ENCODE measurements around the gene CTLA4.

GRCh38 chr2:203889944-203890343, 22.4 kb downstream of the CTLA4 start:
- TF ChIP-seq, protein P1, sequence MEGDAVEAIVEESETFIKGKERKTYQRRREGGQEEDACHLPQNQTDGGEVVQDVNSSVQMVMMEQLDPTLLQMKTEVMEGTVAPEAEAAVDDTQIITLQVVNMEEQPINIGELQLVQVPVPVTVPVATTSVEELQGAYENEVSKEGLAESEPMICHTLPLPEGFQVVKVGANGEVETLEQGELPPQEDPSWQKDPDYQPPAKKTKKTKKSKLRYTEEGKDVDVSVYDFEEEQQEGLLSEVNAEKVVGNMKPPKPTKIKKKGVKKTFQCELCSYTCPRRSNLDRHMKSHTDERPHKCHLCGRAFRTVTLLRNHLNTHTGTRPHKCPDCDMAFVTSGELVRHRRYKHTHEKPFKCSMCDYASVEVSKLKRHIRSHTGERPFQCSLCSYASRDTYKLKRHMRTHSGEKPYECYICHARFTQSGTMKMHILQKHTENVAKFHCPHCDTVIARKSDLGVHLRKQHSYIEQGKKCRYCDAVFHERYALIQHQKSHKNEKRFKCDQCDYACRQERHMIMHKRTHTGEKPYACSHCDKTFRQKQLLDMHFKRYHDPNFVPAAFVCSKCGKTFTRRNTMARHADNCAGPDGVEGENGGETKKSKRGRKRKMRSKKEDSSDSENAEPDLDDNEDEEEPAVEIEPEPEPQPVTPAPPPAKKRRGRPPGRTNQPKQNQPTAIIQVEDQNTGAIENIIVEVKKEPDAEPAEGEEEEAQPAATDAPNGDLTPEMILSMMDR (conservative IDR thresholded peaks at IDR 0.05; ENCODE audit: low read length): no peak
- TF ChIP-seq EZH2phosphoT487 (IDR thresholded peaks at IDR 0.05; ENCODE audit: borderline replicate concordance, low read depth, low read length): no peak

Measured in OCI-LY7 (cell line).